Thyroid gland (tissue), 4 donors: ENCODE measurements around the gene WDR19.

Experiments used
- CTCF ChIP-seq, 6 experiments: fragments of 200-600 bp in 3 of 6; fragments of 450-650 bp in 3 of 6; sonication (generic) in 3 of 6; IDR thresholded peaks; one replicate each; pipeline ENCODE4 v1.5.1; 2016 to 2019; ENCODE audit warnings: antibody characterized with exemption in 6 of 6, mild to moderate bottlenecking in 2 of 6, inconsistent platforms in 1 of 6, moderate library complexity in 1 of 6
- POLR2A ChIP-seq, 2 donors: fragments of 450-650 bp; IDR thresholded peaks; one replicate each; pipeline ENCODE4 v1.6.1; 2017; ENCODE audit warnings: antibody characterized with exemption in 2 of 2, mild to moderate bottlenecking in 2 of 2, moderate library complexity in 1 of 2

GRCh38 chr4:39295784-39296183, 113.5 kb downstream of the WDR19 start:
- TF ChIP-seq POLR2A (IDR thresholded peaks at IDR 0.05) (no peak), CTCF (IDR thresholded peaks at IDR 0.05) (no peak)
